PFSK-1 (cell line): ENCODE measurements around the gene TRIM46.

Experiments
- FOXP2 ChIP-seq: optimal IDR thresholded peaks from 2 replicates; pipeline ENCODE3; 2011; ENCODE audit warnings: borderline replicate concordance, control low read depth, inconsistent platforms; ENCODE audit not compliant: insufficient read depth; ENCODE audit errors: extremely low read length, extremely low read depth
- POLR2AphosphoS5 ChIP-seq: IDR thresholded peaks from 2 replicates; pipeline ENCODE4 v1.6.1; 2012; ENCODE audit warnings: low read depth, mild to moderate bottlenecking, control low read depth, low read length, moderate library complexity
- SIN3A ChIP-seq: IDR thresholded peaks from 2 replicates; pipeline ENCODE4 v1.6.1; 2012; ENCODE audit warnings: mild to moderate bottlenecking, low read length, moderate library complexity, borderline replicate concordance; ENCODE audit not compliant: insufficient read depth
- TAF1 ChIP-seq: IDR thresholded peaks from 2 replicates; pipeline ENCODE4 v1.6.1; 2012; ENCODE audit warnings: low read length, control low read depth, borderline replicate concordance; ENCODE audit not compliant: insufficient read depth
- TF ChIP-seq, protein P1 (sequence below), 2 experiments: IDR thresholded peaks; 2 replicates each; pipeline versions ENCODE4 v1.6.1 to v1.8.0; 2011 to 2012; ENCODE audit warnings: low read depth in 2 of 2, low read length in 2 of 2, control low read depth in 1 of 2, inconsistent platforms in 1 of 2, mild to moderate bottlenecking in 1 of 2, moderate library complexity in 1 of 2; ENCODE audit not compliant: insufficient read depth in 1 of 2

DNA sequence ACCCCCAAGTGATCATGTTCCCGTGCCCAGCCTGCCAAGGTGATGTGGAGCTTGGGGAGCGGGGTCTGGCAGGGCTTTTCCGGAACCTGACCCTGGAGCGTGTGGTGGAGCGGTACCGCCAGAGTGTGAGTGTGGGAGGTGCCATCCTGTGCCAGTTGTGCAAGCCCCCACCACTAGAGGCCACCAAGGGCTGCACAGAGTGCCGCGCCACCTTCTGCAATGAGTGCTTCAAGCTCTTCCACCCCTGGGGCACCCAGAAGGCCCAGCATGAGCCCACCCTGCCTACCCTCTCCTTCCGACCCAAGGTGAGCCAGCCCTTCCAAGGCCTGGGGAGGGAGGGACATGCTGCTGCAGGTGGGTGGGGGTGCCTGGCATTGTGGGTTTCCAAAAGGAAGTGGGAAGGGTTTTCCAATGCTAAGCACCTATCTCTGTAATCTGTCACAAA, 2.3 kb downstream of the TRIM46 start:
- TF ChIP-seq POLR2AphosphoS5 (no peak), FOXP2 (no peak), TAF1 (no peak), SIN3A (no peak)
- TF ChIP-seq, protein P1, sequence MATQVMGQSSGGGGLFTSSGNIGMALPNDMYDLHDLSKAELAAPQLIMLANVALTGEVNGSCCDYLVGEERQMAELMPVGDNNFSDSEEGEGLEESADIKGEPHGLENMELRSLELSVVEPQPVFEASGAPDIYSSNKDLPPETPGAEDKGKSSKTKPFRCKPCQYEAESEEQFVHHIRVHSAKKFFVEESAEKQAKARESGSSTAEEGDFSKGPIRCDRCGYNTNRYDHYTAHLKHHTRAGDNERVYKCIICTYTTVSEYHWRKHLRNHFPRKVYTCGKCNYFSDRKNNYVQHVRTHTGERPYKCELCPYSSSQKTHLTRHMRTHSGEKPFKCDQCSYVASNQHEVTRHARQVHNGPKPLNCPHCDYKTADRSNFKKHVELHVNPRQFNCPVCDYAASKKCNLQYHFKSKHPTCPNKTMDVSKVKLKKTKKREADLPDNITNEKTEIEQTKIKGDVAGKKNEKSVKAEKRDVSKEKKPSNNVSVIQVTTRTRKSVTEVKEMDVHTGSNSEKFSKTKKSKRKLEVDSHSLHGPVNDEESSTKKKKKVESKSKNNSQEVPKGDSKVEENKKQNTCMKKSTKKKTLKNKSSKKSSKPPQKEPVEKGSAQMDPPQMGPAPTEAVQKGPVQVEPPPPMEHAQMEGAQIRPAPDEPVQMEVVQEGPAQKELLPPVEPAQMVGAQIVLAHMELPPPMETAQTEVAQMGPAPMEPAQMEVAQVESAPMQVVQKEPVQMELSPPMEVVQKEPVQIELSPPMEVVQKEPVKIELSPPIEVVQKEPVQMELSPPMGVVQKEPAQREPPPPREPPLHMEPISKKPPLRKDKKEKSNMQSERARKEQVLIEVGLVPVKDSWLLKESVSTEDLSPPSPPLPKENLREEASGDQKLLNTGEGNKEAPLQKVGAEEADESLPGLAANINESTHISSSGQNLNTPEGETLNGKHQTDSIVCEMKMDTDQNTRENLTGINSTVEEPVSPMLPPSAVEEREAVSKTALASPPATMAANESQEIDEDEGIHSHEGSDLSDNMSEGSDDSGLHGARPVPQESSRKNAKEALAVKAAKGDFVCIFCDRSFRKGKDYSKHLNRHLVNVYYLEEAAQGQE (IDR thresholded peaks at IDR 0.05; ENCODE audit: insufficient read depth in 1 of 2, low read depth in 2 of 2, low read length in 2 of 2) = no peak
